Endothelial cell (in vitro differentiated cells): ENCODE measurements around the gene ZNF501. TPM values are rescaled to one million over a fixed set of nuclear protein-coding genes. Genes with fewer than 3 reads are reported as not detected.

ENCODE experiments used
- DNase-seq: peaks from one replicate; pipeline ENCODE4 v3.0.0; 2021; ENCODE audit warnings: low spot score
- H3K27ac Mint-ChIP-seq: one replicate; pipeline ENCODE4 v1.8.0; 2021; ENCODE audit warnings: mixed read lengths, inconsistent platforms; ENCODE audit not compliant: unreplicated experiment
- H3K27me3 Mint-ChIP-seq: one replicate; pipeline ENCODE4 v1.8.0; 2021; ENCODE audit warnings: mild to moderate bottlenecking, moderate library complexity, mixed read lengths, inconsistent platforms; ENCODE audit not compliant: unreplicated experiment
- H3K36me3 Mint-ChIP-seq: one replicate; pipeline ENCODE4 v1.8.0; 2021; ENCODE audit warnings: mild to moderate bottlenecking, low read depth, mixed read lengths, inconsistent platforms; ENCODE audit not compliant: unreplicated experiment
- H3K4me1 Mint-ChIP-seq: one replicate; pipeline ENCODE4 v1.8.0; 2021; ENCODE audit warnings: mild to moderate bottlenecking, mixed read lengths, inconsistent platforms; ENCODE audit not compliant: unreplicated experiment
- H3K4me3 Mint-ChIP-seq: one replicate; pipeline ENCODE4 v1.8.0; 2021; ENCODE audit warnings: mild to moderate bottlenecking, mixed read lengths, inconsistent platforms; ENCODE audit not compliant: unreplicated experiment
- H3K9me3 Mint-ChIP-seq: one replicate; pipeline ENCODE4 v1.8.0; 2021; ENCODE audit warnings: mixed read lengths, inconsistent platforms; ENCODE audit not compliant: unreplicated experiment
- CTCF ChIP-seq: fragments of 200-600 bp; sonication (generic); IDR thresholded peaks from one replicate; pipeline ENCODE4 v1.5.0; 2021; ENCODE audit warnings: antibody characterized with exemption; ENCODE audit not compliant: unreplicated experiment
- total RNA-seq: library from RNA; stranded (reverse); fragmentation: NEBNext Ultra II Directional; extraction: Animal tissue kit (Norgen Biotek cat#: 25700); gene quantifications from one replicate; pipeline ENCODE4 v1.2.1, GENCODE V29; 2021; ENCODE audit not compliant: unreplicated experiment

Gene ZNF501
- total RNA-seq, 1 donor from 2014 or later, result 4.7 TPM

GRCh38 chr3:44771424-44772098, 42.1 kb downstream of the ZNF501 start:
- H3K9me3 Mint-ChIP-seq, result peaks cover 5% of the 10 kb centered on the region
- H3K27ac Mint-ChIP-seq, result no peak overlapping the region

GRCh38 chr3:44772099-44772442, 42.6 kb downstream of the ZNF501 start:
- Mint-ChIP-seq H3K27me3 (no peaks in the 10 kb centered on the region), H3K9me3 (peaks cover 3% of the 10 kb centered on the region), H3K36me3 (peaks cover 42% of the 10 kb centered on the region), H3K4me1 (no peaks in the 10 kb centered on the region), H3K27ac (no peak overlapping the region), H3K4me3 (no peak overlapping the region)
- no peak for DNase-seq
- TF ChIP-seq CTCF, result no peak

More at GRCh38 chr3:44771424-44772098, 42.1 kb downstream of the ZNF501 start:
- Mint-ChIP-seq H3K4me3 (no peak overlapping the region), H3K36me3 (peaks cover 45% of the 10 kb centered on the region), H3K4me1 (no peaks in the 10 kb centered on the region), H3K27me3 (no peaks in the 10 kb centered on the region)
- no peak for TF ChIP-seq CTCF
- DNase-seq, result no peak

- H3K9me3 Mint-ChIP-seq, result no peaks in the 10 kb centered on the region
- no peaks in the 10 kb centered on the region for H3K27me3 Mint-ChIP-seq
- H3K4me3 Mint-ChIP-seq, result no peak overlapping the region
- H3K4me1 Mint-ChIP-seq, result no peaks in the 10 kb centered on the region
- no peak for DNase-seq
- H3K36me3 Mint-ChIP-seq, result no peaks in the 10 kb centered on the region
- H3K27ac Mint-ChIP-seq, result no peak overlapping the region
- no peak for TF ChIP-seq CTCF
These were observed 53.5 kb downstream of the ZNF501 start for GRCh38 chr3:44782891-44783290.

Other genes with a start within 250 kb of the ZNF501 start
- 2.2 TPM for gene ZKSCAN7, start 174.4 kb upstream of the ZNF501 start, total RNA-seq
- 15.5 TPM for gene ZNF660, start 144.7 kb upstream of the ZNF501 start, total RNA-seq
- gene ZNF197, start 104.6 kb upstream of the ZNF501 start, total RNA-seq, result 29.6 TPM
- gene ZNF35, start 80.9 kb upstream of the ZNF501 start, total RNA-seq, result 29.1 TPM
- 2.6 TPM for gene ZNF502, start 17.0 kb upstream of the ZNF501 start, total RNA-seq
- gene KIAA1143, start 32.0 kb downstream of the ZNF501 start, total RNA-seq, result 37.9 TPM
- gene KIF15, start 32.2 kb downstream of the ZNF501 start, total RNA-seq, result 6.0 TPM
- 17.7 TPM for gene TMEM42, start 132.3 kb downstream of the ZNF501 start, total RNA-seq
- gene TGM4, start 145.0 kb downstream of the ZNF501 start, total RNA-seq, result not detected
- 135 TPM for gene ZDHHC3, start 246.5 kb downstream of the ZNF501 start, total RNA-seq
- gene EXOSC7, start 246.6 kb downstream of the ZNF501 start, total RNA-seq, result 33.2 TPM